Measurements from ENCODE around the gene BCAP31.

BCAP31 gene
- long read RNA-seq, donor 1, transcript BCAP31-201 (8 exons, 1,643 nt) = major isoform, 123 of 180 reads
- long read RNA-seq, donor 1, partial matches to known transcripts = 28 of 180 reads
- long read RNA-seq, donor 1, other reads (novel, unspliced or antisense) = 21 of 180 reads
- long read RNA-seq, donor 2, transcript BCAP31-201 (8 exons, 1,643 nt) = major isoform, 49 of 63 reads
- long read RNA-seq, donor 2, partial matches to known transcripts = 11 of 63 reads
- long read RNA-seq, donor 2, other reads (novel, unspliced or antisense) = 0 of 63 reads
- long read RNA-seq, donor 3, transcript BCAP31-201 (8 exons, 1,643 nt) = major isoform, 41 of 67 reads
- long read RNA-seq, donor 3, partial matches to known transcripts = 18 of 67 reads
- long read RNA-seq, donor 3, other reads (novel, unspliced or antisense) = 6 of 67 reads
- long read RNA-seq, donor 4, transcript BCAP31-201 (8 exons, 1,643 nt) = major isoform, 77 of 109 reads
- long read RNA-seq, donor 4, partial matches to known transcripts = 19 of 109 reads
- long read RNA-seq, donor 4, other reads (novel, unspliced or antisense) = 10 of 109 reads
- long read RNA-seq, donor 5, transcript BCAP31-201 (8 exons, 1,643 nt) = major isoform, 86 of 117 reads
- long read RNA-seq, donor 5, partial matches to known transcripts = 17 of 117 reads
- long read RNA-seq, donor 5, other reads (novel, unspliced or antisense) = 10 of 117 reads
- long read RNA-seq, donor 6, transcript BCAP31-201 (8 exons, 1,643 nt) = major isoform, 79 of 109 reads
- long read RNA-seq, donor 6, partial matches to known transcripts = 17 of 109 reads
- long read RNA-seq, donor 6, other reads (novel, unspliced or antisense) = 13 of 109 reads
- long read RNA-seq, donor 7, transcript BCAP31-201 (8 exons, 1,643 nt) = major isoform, 102 of 149 reads
- long read RNA-seq, donor 7, transcript BCAP31-209 (2 exons, 893 nt) = minor isoform, 5 of 149 reads
- long read RNA-seq, donor 7, partial matches to known transcripts = 28 of 149 reads
- long read RNA-seq, donor 7, other reads (novel, unspliced or antisense) = 12 of 149 reads
- long read RNA-seq, donor 8, transcript BCAP31-201 (8 exons, 1,643 nt) = major isoform, 87 of 143 reads
- long read RNA-seq, donor 8, partial matches to known transcripts = 40 of 143 reads
- long read RNA-seq, donor 8, other reads (novel, unspliced or antisense) = 13 of 143 reads

GRCh38 chrX:153724252-153725038 is at the start of gene BCAP31, which contains the start of gene ABCD1:
TSS of gene BCAP31 (minus strand) at chrX:153724387. CDS start at chrX:153723244, 1,143 bp downstream.
TSS of gene ABCD1 (plus strand) at chrX:153724856. CDS start at chrX:153725267, 411 bp downstream.
- peak; percentile 84 for DNase-seq

- no peak for DNase-seq
Observed at GRCh38 chrX:153773218-153773611, 49.0 kb upstream of the BCAP31 start.

GRCh38 chrX:153772316-153773217 is 48.4 kb upstream of the BCAP31 start:
- no peak for DNase-seq

- DNase-seq = no peak
Observed at GRCh38 chrX:153771415-153772315, 47.5 kb upstream of the BCAP31 start.

- DNase-seq = no peak
Observed at GRCh38 chrX:153770601-153771414, 46.6 kb upstream of the BCAP31 start.

GRCh38 chrX:153769865-153770600 is 45.8 kb upstream of the BCAP31 start:
- no peak for DNase-seq

- DNase-seq = no peak
Observed at GRCh38 chrX:153769158-153769864, 45.1 kb upstream of the BCAP31 start.

GRCh38 chrX:153768311-153769157 is 44.3 kb upstream of the BCAP31 start:
- DNase-seq = no peak

GRCh38 chrX:153767674-153768055 is 43.5 kb upstream of the BCAP31 start:
- no peak for DNase-seq

GRCh38 chrX:153766871-153767673 is 42.9 kb upstream of the BCAP31 start:
- DNase-seq = no peak

GRCh38 chrX:153766098-153766817 is 42.1 kb upstream of the BCAP31 start:
- DNase-seq = no peak

GRCh38 chrX:153765138-153766079 is 41.2 kb upstream of the BCAP31 start:
- DNase-seq = no peak

- DNase-seq = no peak
Observed at GRCh38 chrX:153764786-153765137, 40.6 kb upstream of the BCAP31 start.

Measured in right kidney (tissue), 9 donors.